AG04450 (cell line): Measurements from ENCODE around the gene GH1. TPM values are rescaled to one million over a fixed set of nuclear protein-coding genes. Genes with fewer than 3 reads are reported as not detected.

Experiments used
- CTCF ChIA-PET: fragments of 300-600, 350-600 bp; formaldehyde crosslinking; extraction: SDS; loops from one replicate; lab custom pipeline; 2022; ENCODE audit warnings: antibody characterized with exemption, inconsistent platforms; lab: Charles Lee
- POLR2A ChIA-PET: fragments of 350-600 bp; formaldehyde crosslinking; extraction: SDS; loops from one replicate; lab custom pipeline; 2021; ENCODE audit warnings: antibody characterized with exemption, inconsistent platforms; lab: Yijun Ruan, JAX
- DNase-seq: peaks from one replicate; pipeline ENCODE4 v3.0.0-alpha.2; 2011; ENCODE audit warnings: low read depth, low spot score
- H3K27ac ChIP-seq: one replicate; pipeline ENCODE4 v1.5.1; 2012; ENCODE audit warnings: low read depth, low read length, control low read depth
- H3K27me3 ChIP-seq: one replicate; pipeline ENCODE4 v1.6.0; 2012; ENCODE audit warnings: low read length; ENCODE audit not compliant: control insufficient read depth, insufficient read depth
- H3K4me3 ChIP-seq: 2 replicates; pipeline ENCODE4 v1.5.1; 2011; ENCODE audit warnings: mild to moderate bottlenecking, low read depth, low read length, control low read depth
- H3K9me3 ChIP-seq: 2 replicates; pipeline ENCODE4 v1.5.1; 2012; ENCODE audit warnings: low read length; ENCODE audit not compliant: control insufficient read depth, insufficient read depth
- CTCF ChIP-seq: IDR thresholded peaks from 2 replicates; pipeline ENCODE4 v1.5.1; 2011; ENCODE audit warnings: low read depth, low read length, control low read depth, inconsistent platforms
- polyA plus RNA-seq: library from polyadenylated mRNA; depleted of rRNA; stranded (reverse); fragments of >200 nt; gene quantifications from 2 replicates; pipeline ENCODE4 v1.2.3, GENCODE V29; 2011

GH1 gene
- polyA plus RNA-seq, 1 experiment: not detected

DNA sequence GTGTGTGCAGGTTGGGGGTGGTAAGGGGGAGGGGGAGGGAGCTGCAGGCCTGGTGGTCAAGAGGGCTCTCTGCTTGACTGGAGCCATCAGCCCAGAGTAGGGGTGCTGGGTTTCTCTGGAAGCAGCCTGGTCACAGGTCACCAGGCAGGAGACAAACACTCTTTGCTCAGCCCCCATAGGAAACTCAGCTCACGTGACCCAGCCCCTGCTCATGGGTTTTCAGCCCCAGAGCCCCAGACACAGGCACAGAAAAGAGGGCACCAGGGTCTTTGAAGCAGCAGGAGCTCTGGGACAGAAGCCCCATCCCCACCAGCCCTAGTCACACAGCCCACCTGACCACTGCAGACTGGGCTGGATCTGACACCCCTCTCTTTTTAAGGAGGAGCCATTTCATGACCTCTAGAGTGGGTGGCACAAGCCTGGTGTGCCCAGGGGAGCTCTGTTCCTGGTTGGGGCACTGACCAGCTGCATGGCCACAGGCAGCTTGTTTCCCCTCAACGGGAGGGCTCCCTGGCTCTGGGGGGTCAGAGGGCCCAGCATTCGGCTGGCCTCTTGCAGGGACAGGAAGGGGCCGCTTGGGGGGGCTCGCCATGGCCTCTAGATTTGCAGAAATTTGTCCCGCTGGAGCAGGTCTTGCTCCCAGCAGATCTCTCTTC, 27.3 kb upstream of the GH1 start:
- CTCF ChIA-PET: interaction anchor here (0.7 to 3.1 kb wide), 23 partner anchors 11 to 188 kb away, joined by 3 to 45 read pairs (median 5); partner anchors contain the start of genes GH1 and ICAM2
- H3K27ac ChIP-seq: no peak overlapping the region
- no peak for TF ChIP-seq CTCF
- H3K4me3 ChIP-seq: no peak overlapping the region
- POLR2A ChIA-PET: no interaction called here
- peaks cover 17% of the 10 kb centered on the region for H3K27me3 ChIP-seq
- no peak for DNase-seq
- peaks cover under 1% of the 10 kb centered on the region; the same call in 1 of the 2 replicates for H3K9me3 ChIP-seq

DNA sequence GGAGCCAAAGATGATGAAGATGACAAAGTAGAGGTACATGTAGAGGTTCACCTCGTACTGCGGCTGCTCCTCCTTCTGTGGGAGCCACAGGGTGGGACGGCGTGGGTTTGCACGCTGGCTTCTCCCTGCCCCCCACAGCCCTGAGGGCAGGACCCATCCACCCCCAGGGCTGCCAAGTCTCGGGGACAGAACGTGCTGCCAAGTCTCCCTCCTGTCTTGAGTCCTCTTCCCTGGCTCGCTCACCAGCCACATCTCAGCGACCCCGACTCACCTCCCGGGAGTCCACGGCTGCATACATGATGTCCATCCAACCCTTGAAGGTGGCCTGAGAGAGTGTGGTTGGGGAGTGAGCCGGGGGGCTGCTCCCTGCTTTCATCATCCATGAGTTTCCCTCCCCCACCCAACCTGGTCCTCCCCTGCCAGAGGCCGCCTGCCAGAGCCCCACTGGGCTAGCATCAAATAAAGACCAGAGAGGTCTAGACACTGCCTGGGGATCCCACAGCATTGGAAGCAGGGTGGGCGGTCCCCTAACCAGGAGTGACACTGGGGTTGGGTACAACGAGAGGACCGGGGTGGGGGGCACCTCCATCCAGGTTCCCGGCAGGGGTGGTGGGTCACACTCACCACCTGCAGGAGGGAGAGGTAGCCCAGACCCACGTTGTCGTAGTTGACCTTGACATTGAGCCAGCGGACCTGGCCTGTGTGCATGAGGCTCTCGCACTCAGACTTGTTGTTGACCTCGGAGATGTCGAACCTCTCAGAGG, 26.3 kb upstream of the GH1 start:
- peaks cover 3% of the 10 kb centered on the region; the same call in 1 of the 2 replicates for H3K9me3 ChIP-seq
- H3K27me3 ChIP-seq: peaks cover 10% of the 10 kb centered on the region
- DNase-seq: no peak
- no peak for TF ChIP-seq CTCF
- no peak overlapping the region for H3K4me3 ChIP-seq
- H3K27ac ChIP-seq: no peak overlapping the region
- CTCF ChIA-PET: interaction anchor here (1.6 to 3.1 kb wide), 5 partner anchors 10 to 189 kb away, joined by 8 to 45 read pairs (median 32); partner anchors contain the start of genes GH1 and ICAM2
- POLR2A ChIA-PET: no interaction called here

DNA sequence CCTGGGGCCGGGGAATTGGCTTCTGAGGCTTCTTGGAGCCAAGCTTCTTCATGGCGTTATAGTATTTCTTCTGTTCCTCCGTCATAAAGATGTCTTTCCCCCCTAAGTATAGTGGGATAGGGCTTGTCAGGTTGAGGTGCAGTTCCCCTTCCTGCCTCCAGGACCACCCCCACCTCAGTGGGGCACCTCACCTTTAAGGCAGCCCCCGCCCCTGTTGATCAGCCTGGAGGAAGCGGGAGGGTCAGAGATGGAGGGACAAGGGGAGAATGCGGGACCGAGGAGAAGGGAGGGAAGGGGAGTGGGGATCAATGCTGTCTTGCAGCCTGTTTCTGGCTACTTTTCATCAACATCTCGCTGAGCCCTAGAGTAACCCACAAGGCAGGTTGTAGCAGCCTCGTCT, 25.1 kb upstream of the GH1 start:
- POLR2A ChIA-PET: no interaction called here
- CTCF ChIA-PET: no interaction called here
- TF ChIP-seq CTCF: 0 out of 2 replicates have a peak, but pooled peaks have one; percentile 22
- Histone ChIP-seq H3K27me3 (peaks cover 10% of the 10 kb centered on the region), H3K27ac (no peak overlapping the region), H3K9me3 (peaks cover 3% of the 10 kb centered on the region; the same call in 1 of the 2 replicates), H3K4me3 (no peak overlapping the region)
- DNase-seq: no peak

DNA sequence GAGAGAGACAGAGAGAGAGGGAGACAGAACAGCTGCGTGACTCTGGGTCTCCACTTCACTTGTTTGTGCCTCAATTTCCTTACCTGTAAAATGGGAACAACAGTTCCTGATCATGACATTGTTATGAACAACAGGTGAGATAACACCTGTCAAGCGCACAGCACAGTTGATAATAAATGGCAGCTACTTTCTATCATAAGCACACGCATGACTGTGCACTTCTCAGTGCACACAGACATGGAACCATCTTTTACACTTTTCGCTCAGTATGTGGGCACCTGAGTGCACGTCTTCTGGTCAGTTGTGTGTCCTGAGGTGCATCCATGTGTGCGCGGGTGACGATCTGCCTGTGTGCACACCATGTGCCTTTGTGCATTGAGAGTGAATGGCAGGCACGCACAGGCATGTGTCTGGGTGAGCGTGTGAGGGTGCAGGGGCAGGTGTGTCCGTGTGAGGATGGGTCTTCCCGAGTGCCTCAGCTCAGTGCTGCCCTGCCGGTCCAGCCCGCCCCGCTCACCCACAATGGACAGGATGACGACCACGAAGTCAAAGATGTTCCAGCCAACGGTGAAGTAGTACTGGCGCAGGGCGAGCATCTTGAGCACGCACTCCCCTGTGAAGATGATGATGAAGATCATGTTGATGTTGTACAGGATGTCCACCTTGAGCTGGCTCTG, 23.8 kb upstream of the GH1 start:
- DNase-seq: no peak
- ChIA-PET CTCF (no interaction called here), POLR2A (no interaction called here)
- Histone ChIP-seq H3K4me3 (no peak overlapping the region), H3K27me3 (peaks cover 3% of the 10 kb centered on the region), H3K27ac (no peak overlapping the region), H3K9me3 (peaks cover 3% of the 10 kb centered on the region; the same call in 1 of the 2 replicates)
- TF ChIP-seq CTCF: no peak
